NCI-H187 treated with DMSO at 0.1 percent for 48 hours (cell line): ENCODE results near the gene CD300LB.
"Not testable (repeated sequence)": the region's sequence is repeated elsewhere in the genome, so short reads cannot be mapped to it uniquely, and the experiment has no call there.

Source experiments
- DNase-seq: peaks from one replicate; lab custom pipeline; 2025; lab: John Stamatoyannopoulos, UW

The CD300LB gene

DNA sequence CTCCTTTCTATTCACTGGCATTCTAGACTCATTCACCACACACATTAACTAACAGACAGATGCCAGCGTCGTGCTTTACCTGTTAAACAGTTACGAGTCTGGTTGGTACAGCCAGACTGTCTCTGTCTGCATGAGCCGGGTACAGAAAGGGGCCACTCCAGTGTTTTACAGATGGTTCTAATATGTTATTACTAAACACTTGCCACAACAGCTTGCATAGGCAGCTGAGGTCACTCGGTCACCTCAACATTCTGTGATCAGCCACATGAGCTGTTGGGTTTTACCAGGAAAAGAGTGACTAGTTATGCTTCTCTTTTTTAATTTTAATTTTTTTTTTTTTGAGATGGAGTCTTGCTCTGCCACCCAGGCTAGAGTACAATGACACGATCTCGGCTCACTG, 39.6 kb downstream of the CD300LB start:
- no peak for DNase-seq

DNA sequence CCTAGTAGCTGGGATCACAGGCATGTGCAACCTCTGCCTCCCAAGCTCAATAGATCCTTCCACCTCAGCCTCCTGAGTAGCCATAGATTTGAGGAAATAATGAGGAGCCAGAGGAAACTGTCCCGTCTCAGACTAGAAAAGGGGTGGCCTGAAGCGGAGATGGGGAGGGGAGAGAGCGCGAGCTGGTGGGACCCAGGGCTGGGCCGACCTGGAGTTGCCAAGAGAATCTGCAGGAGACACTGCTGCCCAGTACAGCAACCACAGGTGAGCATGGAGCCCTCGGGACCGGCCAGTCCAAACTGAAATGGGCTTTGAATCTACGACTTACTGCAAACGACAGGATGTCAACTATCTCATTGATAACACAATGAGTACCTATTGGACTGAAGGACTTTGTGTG, 40.6 kb downstream of the CD300LB start:
- no peak for DNase-seq

DNA sequence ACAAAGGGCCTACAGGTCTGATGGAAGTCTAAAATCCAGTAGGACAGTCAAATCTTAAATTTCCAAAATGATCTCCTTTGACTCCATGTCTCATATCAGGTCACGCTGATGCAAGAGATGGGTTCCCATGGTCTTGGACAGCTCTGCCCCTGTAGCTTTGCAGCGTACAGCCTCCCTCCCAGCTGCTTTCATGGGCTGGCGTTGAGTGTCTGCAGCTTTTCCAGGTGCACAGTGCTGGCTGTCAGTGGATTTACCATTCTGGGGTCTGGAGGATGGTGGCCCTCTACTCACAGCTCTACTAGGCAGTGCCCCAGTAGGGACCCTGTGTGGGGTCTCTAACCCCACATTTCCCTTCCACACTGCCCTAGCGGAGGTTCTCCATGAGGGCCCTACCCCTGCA, 43.0 kb downstream of the CD300LB start:
- not testable (repeated sequence) for DNase-seq

DNA sequence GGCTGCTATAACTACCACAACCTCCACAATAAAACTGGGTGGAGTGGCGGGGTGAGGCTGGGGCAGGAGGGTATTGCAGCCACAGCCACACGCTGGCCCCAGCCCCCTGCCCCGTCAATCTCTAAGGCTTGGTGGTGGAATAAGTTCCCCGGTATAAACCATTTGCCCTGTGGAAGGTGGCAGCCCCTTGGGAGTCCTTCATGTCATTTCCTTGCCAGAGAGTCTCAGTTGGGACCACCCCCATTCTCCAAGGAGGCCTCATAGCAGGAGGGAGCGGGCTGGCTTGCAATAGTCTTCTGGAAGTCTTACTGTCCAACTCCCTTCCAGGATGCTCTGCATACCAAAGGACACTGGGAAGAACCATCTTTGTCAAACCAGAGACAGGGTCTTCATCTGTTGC, 45.4 kb downstream of the CD300LB start:
- no peak for DNase-seq

DNA sequence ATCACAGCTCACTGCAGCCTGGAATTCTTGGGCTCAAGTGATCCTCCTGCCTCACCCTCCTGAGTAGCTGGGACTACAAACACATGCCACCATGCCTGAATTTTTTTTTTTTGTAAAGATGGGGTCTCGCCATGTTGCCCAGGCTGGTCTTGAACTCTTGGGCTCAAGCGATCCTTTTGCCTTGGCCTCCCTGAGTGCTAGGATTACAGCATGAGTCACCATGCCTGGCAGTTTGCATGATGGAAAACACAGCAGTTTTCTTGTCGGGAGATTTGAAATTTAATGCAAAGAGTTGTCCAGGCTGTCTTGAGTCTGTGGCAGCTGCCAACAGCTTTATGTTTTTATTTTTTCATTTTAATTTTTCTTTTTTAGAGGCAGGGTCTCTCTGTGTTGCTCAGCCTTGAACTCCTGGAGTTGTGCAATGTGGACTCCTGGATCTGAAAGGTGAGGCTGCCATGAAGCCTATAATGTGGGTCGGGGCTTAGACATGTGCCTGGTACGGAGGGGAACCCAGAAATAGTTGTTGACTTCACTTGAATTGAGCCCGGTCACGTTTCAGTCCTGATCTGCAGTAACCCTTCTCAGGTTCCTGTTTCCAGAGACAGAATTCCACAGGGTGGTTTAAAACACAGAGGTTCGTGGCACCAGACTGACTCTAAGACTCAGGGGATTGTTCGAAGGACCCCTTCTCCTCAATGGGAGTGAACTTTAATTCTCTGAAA, 46.1 kb downstream of the CD300LB start:
- no peak for DNase-seq

DNA sequence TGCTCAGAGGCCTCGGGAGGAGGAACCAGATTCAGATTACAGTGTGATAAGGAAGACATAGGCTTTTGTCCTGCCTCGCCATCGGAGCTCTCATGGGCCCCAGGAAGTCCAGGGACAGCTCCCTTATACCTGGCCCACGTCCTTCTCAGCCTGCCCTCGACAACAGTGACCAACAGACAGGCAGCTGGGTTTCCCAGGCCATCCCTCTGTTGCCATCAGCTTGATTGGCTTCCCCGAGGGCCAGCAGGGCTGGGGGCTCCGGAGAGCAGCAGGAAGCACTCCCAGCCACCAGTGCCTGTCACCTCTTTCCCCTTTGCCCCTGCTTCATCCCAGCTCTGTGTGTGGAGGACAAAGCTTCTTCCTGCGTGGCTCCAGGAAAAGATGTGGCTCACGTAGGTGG, 47.2 kb downstream of the CD300LB start:
- no peak for DNase-seq

DNA sequence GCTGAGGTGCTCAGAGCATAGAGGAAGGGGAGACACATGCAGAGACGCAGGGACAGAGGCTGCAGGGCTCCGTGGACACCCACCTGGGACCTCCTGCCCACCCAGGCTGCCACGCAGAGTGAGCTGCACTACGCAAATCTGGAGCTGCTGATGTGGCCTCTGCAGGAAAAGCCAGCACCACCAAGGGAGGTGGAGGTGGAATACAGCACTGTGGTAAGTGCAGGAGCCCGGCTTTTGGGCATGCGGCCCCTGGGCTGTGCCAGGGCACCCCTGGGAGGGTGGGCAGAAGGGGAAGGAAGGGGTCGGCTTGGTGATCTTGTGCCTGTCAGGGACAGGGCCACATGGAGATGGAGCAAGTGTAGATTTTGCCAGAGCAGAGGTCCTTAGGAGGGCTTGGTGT, 49.7 kb downstream of the CD300LB start:
- DNase-seq: no peak

DNA sequence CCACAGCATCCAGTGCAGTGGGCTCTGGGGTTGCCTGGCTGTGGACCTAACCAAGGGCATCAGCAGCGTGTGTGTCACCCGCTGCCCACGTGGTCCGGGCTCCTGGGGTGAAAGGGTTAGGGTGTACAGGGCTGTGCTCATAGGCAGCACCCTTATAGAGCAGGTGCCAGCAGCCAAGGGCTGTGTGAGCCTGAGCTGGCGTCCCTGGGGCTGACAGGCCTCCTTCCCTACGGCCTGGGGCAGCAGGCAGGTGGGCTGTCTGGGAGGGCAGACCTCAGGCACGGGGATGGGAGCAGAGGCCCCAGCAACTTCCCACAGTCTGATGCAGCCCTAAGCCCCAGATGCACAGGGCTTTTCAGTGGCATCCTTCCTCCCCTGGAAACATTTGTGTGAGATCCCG, 51.0 kb downstream of the CD300LB start:
- DNase-seq: no peak

DNA sequence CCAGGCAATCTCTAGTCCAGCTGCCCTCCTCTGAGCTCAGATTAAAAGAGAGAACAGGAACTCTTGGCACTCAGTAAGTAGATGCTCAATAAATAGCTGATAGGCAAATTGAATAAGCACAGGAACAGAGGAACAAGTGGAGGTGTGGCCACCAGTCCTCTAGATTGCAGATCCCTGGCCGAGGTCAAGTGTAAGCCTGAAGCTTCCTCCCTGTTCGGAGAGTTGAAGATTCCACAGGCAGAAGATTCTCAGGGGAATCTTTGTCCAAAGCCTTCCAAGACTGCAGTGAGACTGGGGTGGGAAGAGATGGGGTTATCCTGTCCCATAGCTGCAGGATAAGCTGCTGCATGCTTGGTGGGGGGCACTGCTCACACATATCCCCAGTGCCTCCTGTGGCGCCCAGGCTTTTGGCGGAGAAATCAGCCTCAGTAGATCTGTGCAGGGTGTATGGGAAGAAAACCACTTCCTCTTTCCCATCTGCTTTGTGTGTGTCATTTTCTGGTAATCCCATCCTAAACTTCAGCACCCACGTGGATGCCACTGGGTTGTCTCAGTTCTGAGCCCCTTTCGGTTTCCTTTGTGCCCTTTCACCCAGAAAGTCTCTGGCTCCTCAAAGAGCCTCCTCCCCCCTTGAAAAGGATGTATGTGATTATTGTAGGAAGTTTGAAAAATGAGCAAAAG, 52.7 kb downstream of the CD300LB start:
- no peak for DNase-seq

DNA sequence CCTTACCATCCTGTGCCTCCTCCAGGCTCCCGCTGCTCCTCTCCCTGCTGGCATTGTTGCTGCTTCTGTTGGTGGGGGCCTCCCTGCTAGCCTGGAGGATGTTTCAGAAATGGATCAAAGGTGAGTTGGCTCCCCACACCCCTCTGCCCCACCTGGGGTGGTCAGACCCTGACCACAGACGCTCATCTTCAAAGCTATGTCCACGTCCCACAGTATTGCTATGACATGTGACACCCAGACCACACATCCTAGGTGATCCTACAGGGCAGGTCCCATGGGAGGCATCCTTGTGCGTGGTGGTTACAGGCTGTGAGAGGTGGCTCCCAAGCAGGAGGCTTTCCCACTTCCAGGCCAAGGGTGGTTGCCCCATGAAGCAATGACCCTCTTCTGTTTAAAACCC, 53.9 kb downstream of the CD300LB start:
- no peak for DNase-seq

DNA sequence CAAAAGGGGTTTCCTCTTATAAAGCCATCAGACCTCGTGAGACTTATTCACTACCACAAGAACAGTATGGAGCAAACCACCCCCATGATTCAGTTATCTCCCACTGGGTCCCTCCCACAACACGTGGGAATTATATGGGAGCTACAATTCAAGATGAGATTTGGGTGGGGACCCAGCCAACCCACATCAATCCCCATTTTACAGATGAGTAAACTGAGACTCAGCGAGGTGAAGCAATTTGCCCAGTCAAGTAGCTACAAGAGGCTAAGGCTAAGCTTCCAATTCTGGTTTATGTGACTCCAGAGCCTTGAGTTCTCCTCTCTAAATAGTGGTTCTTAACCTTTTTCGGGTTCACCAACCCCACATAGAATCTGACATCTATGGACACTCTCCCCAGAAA, 56.1 kb downstream of the CD300LB start:
- no peak for DNase-seq

DNA sequence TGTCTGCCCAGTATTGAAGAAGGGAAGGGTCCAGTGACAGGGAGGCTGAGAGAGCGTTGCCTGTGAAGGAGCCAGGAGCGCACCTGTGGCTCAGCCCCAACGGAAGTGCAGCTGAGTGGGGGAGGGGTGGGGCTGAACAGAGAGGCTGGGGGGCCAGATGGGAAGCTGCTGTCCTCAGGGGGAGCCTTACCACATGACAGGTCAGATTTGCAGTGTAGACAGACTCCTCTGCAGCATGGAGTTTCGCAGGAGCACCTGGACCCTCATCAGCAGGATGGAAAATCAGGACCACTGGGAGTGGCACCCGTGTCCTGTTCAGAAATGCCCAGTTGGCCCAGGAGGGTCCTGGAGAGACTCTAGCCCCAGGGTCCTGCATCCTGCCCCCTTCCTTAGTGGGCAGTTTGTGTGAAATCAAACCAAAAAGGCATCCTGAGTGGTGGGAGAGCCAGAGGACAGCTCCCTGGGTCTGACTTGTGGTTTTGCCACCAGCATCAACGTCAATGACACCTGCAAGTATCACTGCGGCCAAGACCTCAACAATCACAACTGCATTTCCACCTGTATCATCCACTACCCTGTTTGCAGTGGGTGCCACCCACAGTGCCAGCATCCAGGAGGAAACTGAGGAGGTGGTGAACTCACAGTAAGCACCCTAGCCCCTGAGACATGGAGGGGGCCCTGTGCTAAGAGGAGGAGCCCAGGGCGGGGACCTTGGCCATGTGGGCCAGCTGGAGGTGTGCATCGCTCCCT, 57.1 kb downstream of the CD300LB start:
- DNase-seq: no peak

DNA sequence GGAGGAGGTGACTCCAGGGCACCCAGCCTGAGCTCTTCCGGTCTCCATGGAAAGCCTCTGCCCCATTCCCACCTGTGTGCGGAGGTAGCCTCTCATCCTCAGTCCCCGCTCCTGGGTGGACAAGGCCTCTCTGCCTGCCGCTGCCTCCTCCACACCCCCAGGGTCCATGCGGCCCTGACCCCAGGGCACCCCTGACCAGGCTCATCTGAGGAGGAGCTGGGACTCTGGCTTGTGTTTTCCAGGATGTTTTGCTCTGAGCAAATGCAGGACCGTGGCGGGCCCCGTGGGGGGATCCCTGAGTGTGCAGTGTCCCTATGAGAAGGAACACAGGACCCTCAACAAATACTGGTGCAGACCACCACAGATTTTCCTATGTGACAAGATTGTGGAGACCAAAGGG, 58.0 kb downstream of the CD300LB start:
- DNase-seq: no peak

DNA sequence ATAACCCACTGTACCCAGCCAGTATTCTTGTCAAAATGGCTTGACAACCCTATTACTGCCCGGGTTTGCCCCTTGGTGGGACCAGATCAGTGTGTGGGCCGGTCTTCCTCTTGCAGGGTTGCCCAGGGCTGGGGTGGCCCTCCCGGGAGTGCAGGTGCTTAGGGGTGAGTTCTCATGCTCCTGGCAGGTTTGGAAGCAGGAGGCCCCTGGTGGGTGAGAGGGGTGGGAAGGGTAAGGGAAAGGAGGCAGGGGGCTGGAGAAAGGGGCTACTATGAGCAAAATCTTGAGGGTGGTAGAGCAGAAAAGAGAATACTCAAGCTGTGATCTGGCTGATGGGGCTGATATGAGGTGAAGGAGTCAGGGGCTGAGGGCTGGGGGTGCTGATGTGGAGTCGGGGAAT, 58.4 kb downstream of the CD300LB start:
- DNase-seq: no peak

DNA sequence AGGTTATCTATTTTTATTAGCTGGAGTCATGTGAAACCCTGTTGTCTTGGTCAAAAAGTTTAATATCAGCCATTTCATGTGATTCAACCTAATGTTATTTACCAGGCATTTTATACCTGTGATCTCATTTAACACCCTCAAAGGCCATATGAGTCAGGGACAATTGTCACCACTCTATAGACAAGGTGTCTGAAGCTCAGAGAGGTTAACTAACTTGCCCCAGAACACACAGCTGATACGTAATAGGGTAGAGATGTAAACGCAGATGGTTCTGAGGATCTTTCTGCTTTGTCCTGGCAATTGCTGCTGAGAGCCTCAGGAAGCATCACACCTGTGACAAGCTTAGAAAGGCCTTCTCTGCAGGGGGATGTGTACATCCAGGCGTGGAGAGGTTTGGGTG, 59.9 kb downstream of the CD300LB start:
- DNase-seq: no peak
